Ishikawa (cell line): Measurements from ENCODE around the gene C1orf105.

Experiments
- CEBPB ChIP-seq: IDR thresholded peaks from 2 replicates; pipeline ENCODE4 v1.6.1; 2012
- EP300 ChIP-seq: IDR thresholded peaks from 2 replicates; pipeline ENCODE4 v1.6.1; 2012; ENCODE audit warnings: borderline replicate concordance
- NFIC ChIP-seq: IDR thresholded peaks from 2 replicates; pipeline ENCODE4 v1.6.1; 2012
- RAD21 ChIP-seq: IDR thresholded peaks from 2 replicates; pipeline ENCODE4 v1.6.1; 2012; ENCODE audit warnings: low read depth
- YY1 ChIP-seq: IDR thresholded peaks from 2 replicates; pipeline ENCODE4 v1.6.1; 2012; ENCODE audit warnings: low read depth
- TF ChIP-seq, protein P1 (sequence below): IDR thresholded peaks from 2 replicates; pipeline ENCODE4 v1.6.1; 2012
- TF ChIP-seq, protein P2 (sequence below): IDR thresholded peaks from 2 replicates; pipeline ENCODE4 v1.6.1; 2012

DNA sequence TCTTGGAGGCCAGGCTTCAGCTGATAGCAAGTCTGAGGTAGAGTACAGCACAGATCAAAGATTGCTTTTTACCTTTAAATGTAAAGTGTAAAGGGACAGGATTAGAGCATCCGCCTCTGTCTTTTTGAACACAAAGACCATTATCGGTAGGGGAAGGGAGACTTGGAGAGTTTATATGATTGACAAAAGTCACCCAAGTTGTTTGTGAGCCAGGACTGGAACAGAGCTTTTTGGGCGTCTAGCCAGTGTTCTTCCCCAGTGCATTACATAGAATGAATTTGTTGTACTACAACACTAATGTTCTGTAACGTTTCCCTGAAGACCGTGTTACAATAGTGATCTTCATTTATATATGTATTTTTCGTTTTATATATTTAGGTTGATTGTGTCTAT lies 32.7 kb downstream of the C1orf105 start:
- no peak for TF ChIP-seq NFIC
- no peak for TF ChIP-seq YY1
- no peak for TF ChIP-seq CEBPB
- no peak for TF ChIP-seq EP300
- TF ChIP-seq RAD21 = no peak
- TF ChIP-seq, protein P1, sequence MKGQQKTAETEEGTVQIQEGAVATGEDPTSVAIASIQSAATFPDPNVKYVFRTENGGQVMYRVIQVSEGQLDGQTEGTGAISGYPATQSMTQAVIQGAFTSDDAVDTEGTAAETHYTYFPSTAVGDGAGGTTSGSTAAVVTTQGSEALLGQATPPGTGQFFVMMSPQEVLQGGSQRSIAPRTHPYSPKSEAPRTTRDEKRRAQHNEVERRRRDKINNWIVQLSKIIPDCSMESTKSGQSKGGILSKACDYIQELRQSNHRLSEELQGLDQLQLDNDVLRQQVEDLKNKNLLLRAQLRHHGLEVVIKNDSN = no peak
- TF ChIP-seq, protein P2, sequence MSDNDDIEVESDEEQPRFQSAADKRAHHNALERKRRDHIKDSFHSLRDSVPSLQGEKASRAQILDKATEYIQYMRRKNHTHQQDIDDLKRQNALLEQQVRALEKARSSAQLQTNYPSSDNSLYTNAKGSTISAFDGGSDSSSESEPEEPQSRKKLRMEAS = no peak
